DMS53 treated with DMSO at 0.1 percent for 48 hours (cell line): ENCODE data around the gene RYR2.

Experiments
- DNase-seq: peaks from one replicate; lab custom pipeline; 2025; ENCODE audit not compliant: unreplicated experiment; lab: John Stamatoyannopoulos, UW

Gene RYR2

DNA sequence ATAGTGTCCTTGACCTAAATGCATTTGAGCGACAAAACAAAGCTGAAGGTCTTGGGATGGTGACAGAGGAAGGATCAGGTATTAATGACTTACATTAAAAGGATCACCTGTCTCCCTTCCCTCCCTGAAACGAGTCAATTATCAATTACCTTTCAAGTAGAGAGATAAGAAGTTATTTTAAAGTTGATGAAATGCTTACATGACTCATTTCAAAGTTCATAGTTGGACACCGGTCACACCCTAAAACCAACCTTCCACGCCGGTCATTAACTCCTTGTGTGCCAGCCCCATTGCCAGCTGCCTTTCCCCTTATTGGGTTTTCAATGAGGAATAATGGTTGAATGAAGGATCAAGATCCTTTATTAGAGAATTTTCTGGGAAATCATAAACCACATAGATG is 719.0 kb downstream of the RYR2 start:
- no peak for DNase-seq

GRCh38 chr1:237763137-237763536 is 721.2 kb downstream of the RYR2 start:
- DNase-seq: no peak

DNA sequence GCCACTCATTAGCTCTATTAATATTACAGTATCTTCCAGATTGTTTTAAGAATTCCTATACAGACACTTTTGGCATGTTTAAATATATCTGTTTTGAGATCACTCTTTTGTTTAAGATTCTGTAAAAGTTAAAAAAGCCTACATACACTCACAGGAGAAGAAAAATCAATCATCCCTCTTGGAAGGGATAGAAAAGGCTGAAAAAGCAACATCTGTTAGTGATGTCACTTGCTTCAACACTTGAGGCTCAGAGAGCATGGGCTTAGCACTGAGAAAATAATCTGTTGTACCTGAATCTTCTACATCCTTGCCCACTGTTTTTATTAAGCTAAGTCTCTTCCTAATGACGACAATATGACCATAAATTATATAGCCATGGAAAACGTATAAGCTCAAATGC is 721.8 kb downstream of the RYR2 start:
- no peak for DNase-seq

GRCh38 chr1:237769916-237770315 is 727.9 kb downstream of the RYR2 start:
- no peak for DNase-seq

GRCh38 chr1:237772009-237772408 is 730.0 kb downstream of the RYR2 start:
- DNase-seq: no peak

GRCh38 chr1:237774246-237774645 is 732.3 kb downstream of the RYR2 start:
- peak; percentile 23 for DNase-seq

DNA sequence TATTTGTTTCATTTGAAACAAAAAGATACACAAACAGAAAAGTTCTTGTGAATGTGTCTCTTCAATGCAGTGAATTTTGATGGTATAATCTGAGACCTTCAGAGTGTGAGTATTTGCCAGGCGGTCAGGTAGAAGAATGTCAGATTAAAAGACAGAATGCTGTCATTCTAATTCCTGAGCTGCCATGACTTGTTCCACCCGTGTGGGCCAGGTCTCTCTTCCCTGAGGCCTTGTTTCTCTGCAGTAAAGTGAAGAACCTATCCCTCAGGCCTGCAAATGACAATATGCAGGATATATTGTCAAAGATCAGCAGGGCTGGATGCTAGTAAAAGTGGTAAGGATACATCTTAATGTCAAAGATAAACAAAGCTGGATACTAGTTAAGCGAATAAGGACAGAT is 737.4 kb downstream of the RYR2 start:
- DNase-seq: no peak

- no peak for DNase-seq
Observed at GRCh38 chr1:237786066-237786719, 744.2 kb downstream of the RYR2 start.

GRCh38 chr1:237788069-237788468 is 746.1 kb downstream of the RYR2 start:
- DNase-seq: no peak

GRCh38 chr1:237789619-237790018 is 747.6 kb downstream of the RYR2 start:
- DNase-seq: no peak

- DNase-seq: no peak
Observed at GRCh38 chr1:237791592-237791991, 749.6 kb downstream of the RYR2 start.

DNA sequence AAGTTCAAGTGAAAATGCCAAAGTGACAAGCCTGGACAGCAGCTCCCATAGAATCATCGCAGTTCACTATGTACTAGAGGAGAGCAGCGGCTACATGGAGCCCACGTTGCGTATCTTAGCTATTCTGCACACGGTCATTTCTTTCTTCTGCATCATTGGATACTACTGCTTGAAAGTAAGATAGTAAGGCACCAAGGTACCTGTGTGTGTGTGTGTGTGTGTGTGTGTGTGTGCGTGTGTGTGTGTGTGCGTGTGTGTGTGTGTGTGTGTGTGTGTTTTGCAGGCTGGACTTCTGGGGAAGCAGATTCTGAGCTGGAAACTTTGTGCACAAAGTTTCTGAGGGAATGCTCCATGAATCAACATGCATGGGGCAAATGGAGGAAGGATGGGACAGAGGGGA is 750.2 kb downstream of the RYR2 start:
- DNase-seq: no peak

DNA sequence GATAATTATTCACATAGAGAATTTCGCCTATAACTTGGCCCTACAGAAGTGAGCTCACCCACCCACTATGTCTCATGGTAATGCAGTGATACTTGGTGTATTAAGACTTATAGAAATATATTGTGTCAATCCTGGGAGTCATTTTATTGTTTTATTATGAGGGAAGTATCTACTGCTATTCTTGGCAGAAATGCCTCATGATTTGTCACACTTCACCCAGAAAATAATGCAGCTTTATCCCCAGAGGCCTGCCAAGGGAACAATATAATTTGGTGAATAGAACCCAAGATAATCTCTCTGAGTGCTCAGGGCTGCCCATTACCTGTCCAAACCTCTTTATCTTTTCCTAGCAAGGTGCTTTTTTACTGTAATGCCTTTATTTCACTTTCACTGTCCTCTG is 750.7 kb downstream of the RYR2 start:
- DNase-seq: no peak

- no peak for DNase-seq
Observed at GRCh38 chr1:237794071-237794470, 752.1 kb downstream of the RYR2 start.

DNA sequence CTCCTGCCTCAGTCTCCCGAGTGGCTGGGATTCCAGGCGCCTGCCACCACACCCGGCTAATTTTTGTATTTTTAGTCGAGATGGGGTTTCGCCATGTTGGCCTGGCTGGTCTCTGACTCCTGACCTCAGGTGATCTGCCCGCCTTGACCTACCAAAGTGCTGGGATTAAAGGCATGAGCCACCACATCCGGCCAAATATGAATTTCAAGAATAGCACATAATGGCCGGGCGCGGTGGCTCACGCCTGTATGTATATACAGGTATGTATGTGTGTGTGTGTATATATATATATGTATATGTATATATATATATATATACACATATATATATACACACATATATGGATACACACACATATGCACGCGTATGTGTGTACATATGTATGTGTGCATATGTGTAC is 753.6 kb downstream of the RYR2 start:
- no peak for DNase-seq

- DNase-seq: peak; percentile 85
Observed at GRCh38 chr1:237799762-237800474, 757.9 kb downstream of the RYR2 start.

- no peak for DNase-seq
Observed at GRCh38 chr1:237804516-237804915, 762.5 kb downstream of the RYR2 start.

- no peak for DNase-seq
Observed at GRCh38 chr1:237809099-237809498, 767.1 kb downstream of the RYR2 start.

GRCh38 chr1:237811633-237812032 is 769.6 kb downstream of the RYR2 start:
- DNase-seq: peak; percentile 7

DNA sequence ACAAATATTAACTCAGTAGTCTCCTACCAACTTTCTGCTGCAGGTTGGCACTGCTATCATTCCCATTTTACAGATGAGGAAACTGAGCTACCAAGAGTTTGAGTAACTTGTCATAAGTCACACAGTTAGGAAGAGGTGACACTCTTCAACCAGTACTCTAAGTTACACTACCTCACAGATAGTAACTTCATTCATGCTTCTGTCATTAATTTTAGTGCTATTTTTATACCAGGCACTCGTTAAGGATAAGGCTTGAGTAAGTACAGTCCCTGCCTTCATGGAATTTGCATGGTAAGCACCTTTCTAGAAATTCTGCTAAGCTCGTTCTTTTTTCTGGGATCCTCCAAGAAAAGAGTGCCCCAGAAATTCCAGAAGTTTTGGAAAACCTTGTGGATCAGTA is 770.1 kb downstream of the RYR2 start:
- DNase-seq: no peak

GRCh38 chr1:237814319-237814924 is 772.4 kb downstream of the RYR2 start:
- no peak for DNase-seq

- DNase-seq: no peak
Observed at GRCh38 chr1:237817277-237817676, 775.3 kb downstream of the RYR2 start.
